ENCODE measurements around the gene TSC2. TPM values are rescaled to one million over a fixed set of nuclear protein-coding genes. Genes with fewer than 3 reads are reported as not detected.

The TSC2 gene
- total and polyA plus RNA-seq, 2 of the 13 experiments (the other 11 are each of a cell fraction or from before 2014, with no cell fraction given): 19.6 to 40.4 TPM

- TF ChIP-seq NRL (CRISPR knock-in tag; IDR thresholded peaks at IDR 0.05; ENCODE audit: borderline replicate concordance) (no peak; the same call in 1 of the 2 replicates), FLYWCH1 (CRISPR knock-in tag; IDR thresholded peaks at IDR 0.05) (no peak), FOSL2 (CRISPR knock-in tag; IDR thresholded peaks at IDR 0.05) (peak; percentile 35; the same call in 1 of the 2 replicates), HDAC6 (IDR thresholded peaks at IDR 0.05; ENCODE audit: low read depth, low read length) (no peak), HMG20B (CRISPR knock-in tag; conservative IDR thresholded peaks at IDR 0.05) (no peak), MZF1 (CRISPR knock-in tag; IDR thresholded peaks at IDR 0.05; ENCODE audit: borderline replicate concordance) (no peak), SP5 (CRISPR knock-in tag; IDR thresholded peaks at IDR 0.05; ENCODE audit: borderline replicate concordance, low read depth) (peak; percentile 91), HES4 (CRISPR knock-in tag; IDR thresholded peaks at IDR 0.05; ENCODE audit: borderline replicate concordance) (no peak), ZFP36 (IDR thresholded peaks at IDR 0.05; ENCODE audit: borderline replicate concordance, low read depth, low read length, partially characterized antibody) (no peak), MIER3 (CRISPR knock-in tag; IDR thresholded peaks at IDR 0.05; ENCODE audit: borderline replicate concordance) (peak; percentile 70; the same call in 1 of the 2 replicates), CEBPB (IDR thresholded peaks at IDR 0.05; ENCODE audit: borderline replicate concordance, low read depth, low read length) (no peak), ZFY (CRISPR knock-in tag; IDR thresholded peaks at IDR 0.05) (peak; percentile 61), SRF (IDR thresholded peaks at IDR 0.05; ENCODE audit: low read depth, low read length) (no peak; the same call in 1 of the 2 replicates), CSRNP2 (CRISPR knock-in tag; conservative IDR thresholded peaks at IDR 0.05; ENCODE audit: low read depth) (no peak), ARNTL (CRISPR knock-in tag; IDR thresholded peaks at IDR 0.05) (0 out of 2 replicates have a peak, but pooled peaks have one; percentile 27), FOXO4 (CRISPR knock-in tag; conservative IDR thresholded peaks at IDR 0.05) (no peak), SRY (CRISPR knock-in tag; IDR thresholded peaks at IDR 0.05) (no peak), SKI (IDR thresholded peaks at IDR 0.05; ENCODE audit: partially characterized antibody) (peak; percentile 19), SIX4 (CRISPR knock-in tag; IDR thresholded peaks at IDR 0.05) (no peak), ATAD3A (CRISPR knock-in tag; IDR thresholded peaks at IDR 0.05) (no peak), RBFOX2 (IDR thresholded peaks at IDR 0.05; ENCODE audit: low read depth, low read length) (peak; percentile 61), ZNF180 (CRISPR knock-in tag; IDR thresholded peaks at IDR 0.05; ENCODE audit: borderline replicate concordance, low read depth) (no peak)
- TF ChIP-seq, protein P1, sequence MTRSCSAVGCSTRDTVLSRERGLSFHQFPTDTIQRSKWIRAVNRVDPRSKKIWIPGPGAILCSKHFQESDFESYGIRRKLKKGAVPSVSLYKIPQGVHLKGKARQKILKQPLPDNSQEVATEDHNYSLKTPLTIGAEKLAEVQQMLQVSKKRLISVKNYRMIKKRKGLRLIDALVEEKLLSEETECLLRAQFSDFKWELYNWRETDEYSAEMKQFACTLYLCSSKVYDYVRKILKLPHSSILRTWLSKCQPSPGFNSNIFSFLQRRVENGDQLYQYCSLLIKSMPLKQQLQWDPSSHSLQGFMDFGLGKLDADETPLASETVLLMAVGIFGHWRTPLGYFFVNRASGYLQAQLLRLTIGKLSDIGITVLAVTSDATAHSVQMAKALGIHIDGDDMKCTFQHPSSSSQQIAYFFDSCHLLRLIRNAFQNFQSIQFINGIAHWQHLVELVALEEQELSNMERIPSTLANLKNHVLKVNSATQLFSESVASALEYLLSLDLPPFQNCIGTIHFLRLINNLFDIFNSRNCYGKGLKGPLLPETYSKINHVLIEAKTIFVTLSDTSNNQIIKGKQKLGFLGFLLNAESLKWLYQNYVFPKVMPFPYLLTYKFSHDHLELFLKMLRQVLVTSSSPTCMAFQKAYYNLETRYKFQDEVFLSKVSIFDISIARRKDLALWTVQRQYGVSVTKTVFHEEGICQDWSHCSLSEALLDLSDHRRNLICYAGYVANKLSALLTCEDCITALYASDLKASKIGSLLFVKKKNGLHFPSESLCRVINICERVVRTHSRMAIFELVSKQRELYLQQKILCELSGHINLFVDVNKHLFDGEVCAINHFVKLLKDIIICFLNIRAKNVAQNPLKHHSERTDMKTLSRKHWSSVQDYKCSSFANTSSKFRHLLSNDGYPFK (CRISPR knock-in tag; IDR thresholded peaks at IDR 0.05; ENCODE audit: borderline replicate concordance): no peak
- TF ChIP-seq, protein P2, sequence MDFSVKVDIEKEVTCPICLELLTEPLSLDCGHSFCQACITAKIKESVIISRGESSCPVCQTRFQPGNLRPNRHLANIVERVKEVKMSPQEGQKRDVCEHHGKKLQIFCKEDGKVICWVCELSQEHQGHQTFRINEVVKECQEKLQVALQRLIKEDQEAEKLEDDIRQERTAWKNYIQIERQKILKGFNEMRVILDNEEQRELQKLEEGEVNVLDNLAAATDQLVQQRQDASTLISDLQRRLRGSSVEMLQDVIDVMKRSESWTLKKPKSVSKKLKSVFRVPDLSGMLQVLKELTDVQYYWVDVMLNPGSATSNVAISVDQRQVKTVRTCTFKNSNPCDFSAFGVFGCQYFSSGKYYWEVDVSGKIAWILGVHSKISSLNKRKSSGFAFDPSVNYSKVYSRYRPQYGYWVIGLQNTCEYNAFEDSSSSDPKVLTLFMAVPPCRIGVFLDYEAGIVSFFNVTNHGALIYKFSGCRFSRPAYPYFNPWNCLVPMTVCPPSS (IDR thresholded peaks at IDR 0.05): no peak
Measured at GRCh38 chr16:2003827-2004641, 43.8 kb upstream of the TSC2 start (continued).
